D721Med (cell line): ENCODE results near the gene RHBG.

Experiments
- DNase-seq: peaks from one replicate; pipeline ENCODE4 v3.0.0; 2011; ENCODE audit warnings: low spot score; ENCODE audit not compliant: insufficient read length
- FAIRE-seq: peaks from 2 replicates; lab custom pipeline; 2011; peaks lifted over from hg19 to GRCh38; lab: Jason Lieb, UNC
- TF ChIP-seq, protein P1 (sequence below): IDR thresholded peaks from 2 replicates; pipeline ENCODE4 v1.5.1; 2012; ENCODE audit warnings: mild to moderate bottlenecking, control low read depth; ENCODE audit not compliant: insufficient read depth; ENCODE audit errors: missing control alignments

RHBG gene

DNA sequence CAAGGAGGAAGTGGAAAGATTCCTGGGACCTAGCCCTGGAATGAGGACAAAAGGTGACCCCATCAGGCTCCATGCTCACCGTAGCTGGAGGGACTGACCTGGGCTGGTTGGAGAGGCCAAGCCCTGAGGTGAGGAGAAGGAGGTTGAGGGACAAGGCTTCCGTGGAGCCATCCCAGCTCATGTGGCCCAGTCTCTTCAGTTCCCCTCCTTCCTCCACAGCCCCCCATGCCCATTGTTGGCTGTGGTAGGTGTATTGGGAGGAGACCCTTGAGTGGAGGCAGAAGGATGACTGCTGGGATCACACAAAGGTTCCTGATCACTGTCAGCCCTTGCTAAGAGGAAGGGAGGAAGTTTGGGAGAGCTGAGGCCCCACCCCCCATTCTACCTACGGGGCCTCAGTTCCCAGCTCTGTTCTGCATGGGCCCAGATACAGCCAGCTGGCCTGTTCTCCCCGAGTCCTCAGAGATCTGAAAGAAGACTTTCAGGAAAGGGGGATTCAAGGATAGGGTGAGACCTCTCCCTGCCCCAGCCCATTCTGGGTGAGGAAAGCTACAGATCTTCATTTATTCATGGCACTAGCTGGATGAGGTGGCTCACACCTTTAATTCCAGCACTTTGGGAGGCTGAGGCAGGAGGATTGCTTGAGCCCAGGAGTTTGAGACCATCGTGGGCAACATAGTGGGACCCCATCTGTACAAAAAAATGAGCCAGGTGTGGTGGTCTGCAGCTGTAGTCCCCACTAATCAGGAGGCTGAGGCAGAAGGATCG is 17.3 kb downstream of the RHBG start:
- no peak for DNase-seq
- TF ChIP-seq, protein P1, sequence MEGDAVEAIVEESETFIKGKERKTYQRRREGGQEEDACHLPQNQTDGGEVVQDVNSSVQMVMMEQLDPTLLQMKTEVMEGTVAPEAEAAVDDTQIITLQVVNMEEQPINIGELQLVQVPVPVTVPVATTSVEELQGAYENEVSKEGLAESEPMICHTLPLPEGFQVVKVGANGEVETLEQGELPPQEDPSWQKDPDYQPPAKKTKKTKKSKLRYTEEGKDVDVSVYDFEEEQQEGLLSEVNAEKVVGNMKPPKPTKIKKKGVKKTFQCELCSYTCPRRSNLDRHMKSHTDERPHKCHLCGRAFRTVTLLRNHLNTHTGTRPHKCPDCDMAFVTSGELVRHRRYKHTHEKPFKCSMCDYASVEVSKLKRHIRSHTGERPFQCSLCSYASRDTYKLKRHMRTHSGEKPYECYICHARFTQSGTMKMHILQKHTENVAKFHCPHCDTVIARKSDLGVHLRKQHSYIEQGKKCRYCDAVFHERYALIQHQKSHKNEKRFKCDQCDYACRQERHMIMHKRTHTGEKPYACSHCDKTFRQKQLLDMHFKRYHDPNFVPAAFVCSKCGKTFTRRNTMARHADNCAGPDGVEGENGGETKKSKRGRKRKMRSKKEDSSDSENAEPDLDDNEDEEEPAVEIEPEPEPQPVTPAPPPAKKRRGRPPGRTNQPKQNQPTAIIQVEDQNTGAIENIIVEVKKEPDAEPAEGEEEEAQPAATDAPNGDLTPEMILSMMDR: no peak
- no peak for FAIRE-seq

DNA sequence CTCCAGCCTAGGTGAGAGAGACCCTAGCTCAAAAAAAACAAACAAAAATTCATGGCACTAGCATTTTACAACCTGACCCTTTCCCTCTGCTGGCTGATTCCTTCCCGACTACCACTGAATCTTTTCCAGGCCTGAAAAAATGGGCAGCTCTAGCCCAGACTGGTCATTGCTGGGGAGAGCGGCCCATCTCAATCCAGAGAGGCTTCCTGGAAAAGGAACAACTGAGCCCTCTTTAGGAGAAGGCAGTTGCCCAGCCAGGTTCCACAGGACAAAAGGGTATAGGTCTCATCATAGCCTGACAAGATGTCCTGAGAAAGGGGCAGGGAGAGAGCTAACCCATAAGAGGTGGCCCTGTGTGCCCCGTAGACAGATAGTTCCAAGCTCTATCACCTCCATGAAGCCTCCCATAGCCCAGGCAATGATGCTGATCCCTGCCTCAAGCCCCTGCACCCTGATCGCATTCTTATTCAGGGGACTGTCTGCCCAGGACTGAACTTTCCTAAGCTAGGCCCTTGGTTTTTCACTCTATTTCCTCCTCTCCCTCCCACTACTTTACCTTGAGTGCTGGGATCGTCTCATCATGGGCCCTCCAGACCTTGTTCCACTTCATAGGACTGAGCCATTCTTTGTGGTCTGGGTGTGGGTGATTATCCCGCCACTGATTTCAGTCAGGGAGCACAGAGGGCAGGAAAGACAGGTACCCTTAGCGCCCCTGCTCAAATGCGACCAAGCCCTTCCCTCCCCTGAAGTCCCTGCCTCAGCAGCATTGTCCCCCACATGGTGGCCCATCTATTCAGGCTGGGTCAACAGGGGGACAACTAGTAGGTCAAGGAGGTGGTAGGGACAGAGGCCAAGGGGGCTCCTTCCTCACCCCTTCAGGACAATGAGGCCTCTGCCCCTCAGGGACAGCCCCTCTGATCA is 18.2 kb downstream of the RHBG start:
- FAIRE-seq (no peak), DNase-seq (no peak)
- TF ChIP-seq, protein P1: no peak

DNA sequence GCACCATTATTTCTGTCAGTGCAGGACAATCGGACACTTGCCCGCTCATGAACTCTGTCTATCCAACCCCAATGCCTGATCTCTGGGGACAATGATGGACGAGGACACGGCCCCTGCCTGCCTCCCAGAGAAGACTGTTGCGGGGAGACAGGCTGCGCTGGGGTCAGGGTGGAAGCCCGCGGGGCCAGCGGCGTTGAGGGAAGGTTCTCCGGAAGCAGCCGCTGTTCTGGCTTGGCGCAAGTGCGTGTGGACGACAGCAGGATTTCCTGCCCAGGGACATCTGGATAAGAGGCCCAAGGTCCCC is 18.8 kb downstream of the RHBG start:
- FAIRE-seq: no peak
- DNase-seq: no peak
- TF ChIP-seq, protein P1: no peak

DNA sequence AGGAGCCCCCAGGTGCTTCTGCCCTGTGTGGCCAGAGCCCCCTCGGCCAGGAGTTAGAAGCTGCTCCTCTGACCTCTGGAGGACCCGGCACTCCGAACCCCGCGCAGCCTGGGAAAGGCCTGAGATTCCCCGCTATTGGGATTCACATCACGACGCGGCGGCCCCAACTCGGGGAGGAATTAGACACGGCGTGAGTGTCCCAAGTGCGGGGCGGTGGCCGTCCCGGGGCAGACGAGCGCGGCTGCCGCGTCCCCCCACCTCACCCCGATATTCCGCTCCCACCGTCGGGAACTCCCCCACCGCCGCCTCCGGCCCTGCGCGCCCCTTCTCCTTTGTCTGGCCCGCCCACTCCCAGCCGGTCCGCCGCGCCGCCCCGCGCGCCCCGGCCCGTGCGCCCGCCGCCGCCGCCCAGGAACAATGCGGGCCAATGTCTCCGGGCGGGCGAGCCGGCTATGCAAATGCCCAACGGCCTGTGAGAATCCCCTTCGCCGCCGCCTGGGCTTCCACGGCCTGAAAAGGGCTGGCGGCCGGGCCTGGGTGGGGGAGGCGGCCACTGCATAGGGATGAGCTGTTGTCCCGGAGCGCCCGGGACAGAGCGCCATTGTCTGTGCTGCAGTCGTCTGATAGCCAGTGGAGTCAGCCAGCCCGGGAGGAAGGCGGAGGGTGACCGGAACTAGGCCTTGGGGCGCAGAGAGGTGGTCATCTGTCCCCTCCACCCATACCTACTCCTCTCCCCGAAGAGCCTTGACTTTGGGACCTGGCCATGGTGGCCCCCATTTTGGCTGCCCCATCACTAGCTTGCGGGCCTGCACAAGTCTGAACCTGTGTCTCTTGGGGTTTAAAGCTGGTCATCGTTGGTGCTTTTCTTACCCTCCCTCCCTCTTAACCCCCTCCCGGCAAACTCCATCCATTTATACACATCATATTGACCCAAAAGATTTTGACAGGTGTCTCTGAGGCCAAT is 19.4 kb downstream of the RHBG start:
- FAIRE-seq: no peak
- no peak for DNase-seq
- TF ChIP-seq, protein P1: no peak

DNA sequence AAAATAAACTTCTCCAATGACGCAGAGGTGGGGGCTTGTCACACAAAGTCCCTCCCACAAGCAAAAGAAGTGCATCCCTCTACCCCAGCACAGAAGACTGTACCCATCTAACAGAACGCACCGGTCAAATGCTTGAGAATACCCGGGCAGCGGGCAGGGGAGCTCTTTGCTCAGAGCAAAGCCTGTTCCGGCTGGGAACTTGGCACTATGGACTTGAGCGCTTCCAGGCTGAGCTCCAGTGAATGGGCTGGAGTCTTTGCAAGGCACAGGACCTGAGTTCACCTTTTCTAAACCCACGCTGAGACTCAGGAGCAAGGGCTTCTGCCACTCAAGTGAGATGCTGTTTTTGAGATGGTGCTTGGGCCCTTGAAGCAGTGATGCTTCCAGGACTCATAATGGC is 20.3 kb downstream of the RHBG start:
- TF ChIP-seq, protein P1: no peak
- DNase-seq (no peak), FAIRE-seq (no peak)

DNA sequence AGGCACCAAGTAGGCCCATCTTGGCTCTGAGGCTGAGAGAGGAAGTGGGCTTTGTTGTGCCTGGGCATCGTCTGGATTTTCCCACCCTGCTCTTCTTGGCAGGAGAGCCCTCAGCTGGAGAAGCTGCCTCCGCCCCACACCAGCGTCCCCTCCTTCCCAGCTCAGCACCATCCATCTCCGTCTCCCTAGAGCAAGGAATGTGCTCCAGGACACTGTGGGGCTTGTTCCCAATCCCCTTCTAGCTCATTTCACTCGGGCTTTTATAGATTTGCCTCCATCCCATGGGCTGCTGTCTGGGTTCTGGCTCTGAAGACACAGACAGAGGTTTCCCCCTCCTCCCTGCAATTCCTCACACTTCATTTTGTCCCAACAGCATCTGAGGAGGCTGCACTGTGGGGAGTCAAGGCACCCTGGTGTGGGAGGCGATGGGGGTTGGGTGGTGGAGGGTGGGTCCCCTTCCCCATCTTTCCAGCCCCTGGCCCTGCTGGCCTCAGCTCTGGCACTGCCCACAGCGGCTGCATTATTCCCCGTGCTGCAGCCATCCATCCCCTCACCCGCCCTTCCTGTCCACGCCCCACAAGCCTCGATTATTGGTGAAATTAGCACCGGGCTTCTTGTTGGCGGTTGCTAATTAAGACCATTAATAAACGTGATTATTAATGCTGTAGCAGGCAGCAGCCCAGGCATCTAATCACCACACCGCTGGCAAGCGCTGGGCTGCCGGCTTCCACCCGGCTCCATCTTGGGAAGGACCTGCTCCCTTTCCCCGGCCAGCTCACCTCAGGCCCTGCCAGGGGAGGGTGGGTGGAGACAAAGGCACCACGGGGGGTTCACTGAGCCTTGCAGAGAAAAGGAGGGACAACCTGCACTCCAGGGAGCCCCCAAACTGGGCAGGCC is 21.7 kb downstream of the RHBG start:
- DNase-seq (no peak), FAIRE-seq (no peak)
- TF ChIP-seq, protein P1: no peak
